Panc1 (cell line): ENCODE data around the gene FGF21. TPM values are rescaled to one million over a fixed set of nuclear protein-coding genes. Genes with fewer than 3 reads are reported as not detected.

Experiments used
- ATAC-seq: fragments of 200-7000 bp; cut with Tn5 transposase; 2 replicates; pipeline ENCODE4 v1.9.1; 2020; ENCODE audit warnings: mild to moderate bottlenecking, moderate library complexity
- BruUV-seq: library from RNA; stranded (reverse); fragments of 400-500 nt; replicated peaks from 2 replicates; lab custom pipeline; 2021; lab: Mats Ljungman, UMichigan
- CTCF ChIA-PET: fragments of 300-600 bp; sonication (Branson Sonifier 250); formaldehyde crosslinking; loops from one replicate; lab custom pipeline; 2022; ENCODE audit warnings: antibody characterized with exemption; lab: Charles Lee
- POLR2A ChIA-PET: fragments of 300-600 bp; sonication (Branson Sonifier 250); formaldehyde crosslinking; loops from one replicate; lab custom pipeline; 2022; ENCODE audit warnings: antibody characterized with exemption; lab: Charles Lee
- DNase-seq: peaks from one replicate; pipeline ENCODE4 v3.0.0-alpha.2; 2010; ENCODE audit warnings: low read depth, low spot score
- H3K27ac ChIP-seq: 2 replicates; pipeline ENCODE4 v1.5.1; 2011; ENCODE audit warnings: mild to moderate bottlenecking, low read length, inconsistent platforms
- H3K27me3 ChIP-seq: fragments of 200-500 bp; sonication (Bioruptor generic); 2 replicates; pipeline ENCODE4 v1.6.0; 2014; ENCODE audit warnings: low read length, inconsistent platforms; ENCODE audit not compliant: control insufficient read depth, insufficient read depth
- H3K36me3 ChIP-seq: fragments of 200-500 bp; sonication (Bioruptor generic); 2 replicates; pipeline ENCODE4 v1.5.1; 2014; ENCODE audit warnings: inconsistent platforms, mild to moderate bottlenecking, low read length, moderate library complexity; ENCODE audit not compliant: control insufficient read depth, insufficient read depth
- H3K4me1 ChIP-seq: 2 replicates; pipeline ENCODE4 v1.5.1; 2011; ENCODE audit warnings: inconsistent platforms, mild to moderate bottlenecking, low read length, moderate library complexity; ENCODE audit not compliant: control insufficient read depth, insufficient read depth
- H3K4me3 ChIP-seq, 2 experiments: 2 replicates each; pipeline ENCODE4 v1.5.1; 2011 to 2012; ENCODE audit warnings: low read depth in 2 of 2, low read length in 2 of 2, mild to moderate bottlenecking in 2 of 2, inconsistent platforms in 1 of 2, moderate library complexity in 1 of 2
- H3K9me3 ChIP-seq: fragments of 200-500 bp; sonication (Bioruptor generic); 2 replicates; pipeline ENCODE4 v1.5.1; 2014; ENCODE audit warnings: low read depth, mild to moderate bottlenecking, inconsistent platforms, low read length, moderate library complexity; ENCODE audit not compliant: control insufficient read depth, insufficient read depth
- CTCF ChIP-seq: fragments of 450-650 bp; IDR thresholded peaks from 2 replicates; pipeline ENCODE4 v1.5.1; 2017; ENCODE audit warnings: mild to moderate bottlenecking
- POLR2AphosphoS5 ChIP-seq: IDR thresholded peaks from 2 replicates; pipeline ENCODE4 v1.6.1; 2012; ENCODE audit warnings: mild to moderate bottlenecking, low read depth, low read length, moderate library complexity
- SIN3A ChIP-seq: IDR thresholded peaks from 2 replicates; pipeline ENCODE4 v1.6.1; 2012; ENCODE audit warnings: low read depth, mild to moderate bottlenecking, low read length, moderate library complexity, borderline replicate concordance; ENCODE audit not compliant: insufficient read depth
- TCF7L2 ChIP-seq: IDR thresholded peaks from 2 replicates; pipeline ENCODE4 v1.6.1; 2011; ENCODE audit warnings: mild to moderate bottlenecking, low read depth, low read length, inconsistent platforms
- in situ Hi-C: cut with HindIII; loops from 2 replicates; pipeline ENCODE4 v1.10.0; 2016; ENCODE audit warnings: low sequenced_read_pairs, low pct_unique_long_range_greater_than_20kb
- intact Hi-C: fragments of 100-400 bp; cut with micrococcal nuclease; formaldehyde crosslinking; loops from one replicate; pipeline ENCODE4 v1.10.0; 2022; ENCODE audit not compliant: unreplicated experiment
- total RNA-seq: library from RNA; stranded (reverse); gene quantifications from one replicate; pipeline ENCODE4 v1.2.1, GENCODE V29; 2021; ENCODE audit not compliant: unreplicated experiment
- TF ChIP-seq, protein P1 (sequence below), 2 experiments: IDR thresholded peaks; 2 replicates each; pipeline ENCODE4 v1.6.1; 2011 to 2012; ENCODE audit warnings: low read depth in 2 of 2, control low read depth in 1 of 2, low read length in 1 of 2, mild to moderate bottlenecking in 1 of 2, moderate library complexity in 1 of 2; ENCODE audit not compliant: insufficient read depth in 1 of 2

FGF21 gene
- total RNA-seq, 1 experiment from 2014 or later: not detected

GRCh38 chr19:48746110-48746509 lies 9.2 kb upstream of the FGF21 start:
- ATAC-seq (no peak), DNase-seq (no peak)
- ChIA-PET POLR2A (no interaction called here), CTCF (no interaction called here)
- no TSS peak for BruUV-seq
- Histone ChIP-seq H3K27me3 (no peaks in the 10 kb centered on the region), H3K9me3 (no peaks in the 10 kb centered on the region), H3K27ac (no peak overlapping the region; the same call in 1 of the 2 replicates), H3K4me3 (no peak overlapping the region), H3K4me1 (no peaks in the 10 kb centered on the region; the same call in 1 of the 2 replicates), H3K36me3 (no peaks in the 10 kb centered on the region)
- TF ChIP-seq, protein P1, sequence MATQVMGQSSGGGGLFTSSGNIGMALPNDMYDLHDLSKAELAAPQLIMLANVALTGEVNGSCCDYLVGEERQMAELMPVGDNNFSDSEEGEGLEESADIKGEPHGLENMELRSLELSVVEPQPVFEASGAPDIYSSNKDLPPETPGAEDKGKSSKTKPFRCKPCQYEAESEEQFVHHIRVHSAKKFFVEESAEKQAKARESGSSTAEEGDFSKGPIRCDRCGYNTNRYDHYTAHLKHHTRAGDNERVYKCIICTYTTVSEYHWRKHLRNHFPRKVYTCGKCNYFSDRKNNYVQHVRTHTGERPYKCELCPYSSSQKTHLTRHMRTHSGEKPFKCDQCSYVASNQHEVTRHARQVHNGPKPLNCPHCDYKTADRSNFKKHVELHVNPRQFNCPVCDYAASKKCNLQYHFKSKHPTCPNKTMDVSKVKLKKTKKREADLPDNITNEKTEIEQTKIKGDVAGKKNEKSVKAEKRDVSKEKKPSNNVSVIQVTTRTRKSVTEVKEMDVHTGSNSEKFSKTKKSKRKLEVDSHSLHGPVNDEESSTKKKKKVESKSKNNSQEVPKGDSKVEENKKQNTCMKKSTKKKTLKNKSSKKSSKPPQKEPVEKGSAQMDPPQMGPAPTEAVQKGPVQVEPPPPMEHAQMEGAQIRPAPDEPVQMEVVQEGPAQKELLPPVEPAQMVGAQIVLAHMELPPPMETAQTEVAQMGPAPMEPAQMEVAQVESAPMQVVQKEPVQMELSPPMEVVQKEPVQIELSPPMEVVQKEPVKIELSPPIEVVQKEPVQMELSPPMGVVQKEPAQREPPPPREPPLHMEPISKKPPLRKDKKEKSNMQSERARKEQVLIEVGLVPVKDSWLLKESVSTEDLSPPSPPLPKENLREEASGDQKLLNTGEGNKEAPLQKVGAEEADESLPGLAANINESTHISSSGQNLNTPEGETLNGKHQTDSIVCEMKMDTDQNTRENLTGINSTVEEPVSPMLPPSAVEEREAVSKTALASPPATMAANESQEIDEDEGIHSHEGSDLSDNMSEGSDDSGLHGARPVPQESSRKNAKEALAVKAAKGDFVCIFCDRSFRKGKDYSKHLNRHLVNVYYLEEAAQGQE (IDR thresholded peaks at IDR 0.05; ENCODE audit: insufficient read depth in 1 of 2, low read depth in 2 of 2, low read length in 1 of 2): no peak
- TF ChIP-seq SIN3A: no peak
- TF ChIP-seq CTCF: no peak
- no peak for TF ChIP-seq POLR2AphosphoS5
- no peak for TF ChIP-seq TCF7L2
- intact Hi-C loops: no loop called here
- in situ Hi-C loops: no loop called here

DNA sequence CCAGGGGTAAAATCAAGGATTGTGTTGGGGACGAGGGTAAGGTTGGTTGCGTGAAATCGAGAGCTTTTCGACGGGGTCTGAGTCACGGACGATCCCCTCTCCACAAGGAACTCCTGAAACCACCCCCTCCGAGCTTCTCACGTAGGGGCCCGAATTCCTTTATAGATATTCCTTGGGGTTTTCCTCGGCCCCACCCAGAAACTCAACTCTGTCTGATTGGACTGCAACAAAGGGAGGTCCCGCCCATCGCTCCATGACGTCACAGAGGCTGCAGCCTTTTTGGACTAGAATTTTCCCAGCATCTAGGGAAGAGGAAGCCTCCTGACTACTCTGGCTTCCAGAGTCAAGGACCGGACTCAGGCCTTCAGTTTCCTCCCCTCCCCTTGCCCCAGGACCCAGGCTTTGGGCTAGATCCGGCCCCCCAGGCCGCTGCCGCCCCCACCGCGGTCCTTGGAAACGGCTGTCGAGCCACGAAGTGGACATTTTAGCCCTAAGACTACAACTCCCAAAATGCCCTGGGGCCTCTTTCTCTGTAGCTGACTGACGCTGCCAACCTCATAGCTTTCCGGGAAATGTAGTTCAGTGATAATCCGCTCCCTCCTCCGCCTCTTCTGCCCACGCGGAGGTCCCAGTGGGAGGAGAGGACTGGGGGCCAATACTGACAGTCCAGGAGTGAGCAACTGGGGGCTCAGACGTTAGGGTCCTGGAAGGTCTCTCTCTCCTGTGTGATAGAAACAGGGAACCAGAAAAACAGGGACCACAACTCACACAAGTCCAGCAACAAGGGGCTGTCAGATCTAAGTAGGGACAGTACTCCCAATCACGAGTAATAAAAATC lies 8.4 kb upstream of the FGF21 start, which contains the start of gene IZUMO1:
TSS of gene IZUMO1 (minus strand) at position 172 of the 838 bp plus-strand sequence. CDS start 1,050 bp downstream, outside the sequence.
- H3K27ac ChIP-seq: peak within 1 kb of the TSS; percentile 54
- in situ Hi-C loops (no loop called here), intact Hi-C loops (no loop called here)
- H3K4me1 ChIP-seq: no peaks in the 10 kb centered on the region; the same call in 1 of the 2 replicates
- H3K36me3 ChIP-seq: peaks cover 1% of the 10 kb centered on the region; the same call in 1 of the 2 replicates
- H3K9me3 ChIP-seq: no peaks in the 10 kb centered on the region
- no peaks in the 10 kb centered on the region for H3K27me3 ChIP-seq
- ChIA-PET CTCF (no interaction called here), POLR2A (no interaction called here)
- DNase-seq (peak; percentile 48), ATAC-seq (peak; percentile 94)
- no TSS peak for BruUV-seq
- H3K4me3 ChIP-seq: peak within 1 kb of the TSS; percentile 50 to 53
- TF ChIP-seq TCF7L2: no peak
- TF ChIP-seq POLR2AphosphoS5: no peak
- TF ChIP-seq CTCF: no peak
- TF ChIP-seq SIN3A: no peak
- TF ChIP-seq, protein P1 (IDR thresholded peaks at IDR 0.05; ENCODE audit: insufficient read depth in 1 of 2, low read depth in 2 of 2, low read length in 1 of 2): no peak
